GM18951 (cell line): Measurements from ENCODE around the gene SIN3B.

Experiments
- POLR2A ChIP-seq: IDR thresholded peaks from 4 replicates; pipeline ENCODE4 v1.6.1; 2011; ENCODE audit warnings: mild to moderate bottlenecking; ENCODE audit not compliant: insufficient read length, insufficient read depth; ENCODE audit errors: extremely low read depth
- in situ Hi-C: fragments of 300-500 bp; cut with MboI; formaldehyde crosslinking; loops from one replicate; pipeline ENCODE4 v1.12.0; 2022; ENCODE audit warnings: low sequenced_read_pairs, mixed read lengths, inconsistent platforms; ENCODE audit not compliant: unreplicated experiment

The SIN3B gene

DNA sequence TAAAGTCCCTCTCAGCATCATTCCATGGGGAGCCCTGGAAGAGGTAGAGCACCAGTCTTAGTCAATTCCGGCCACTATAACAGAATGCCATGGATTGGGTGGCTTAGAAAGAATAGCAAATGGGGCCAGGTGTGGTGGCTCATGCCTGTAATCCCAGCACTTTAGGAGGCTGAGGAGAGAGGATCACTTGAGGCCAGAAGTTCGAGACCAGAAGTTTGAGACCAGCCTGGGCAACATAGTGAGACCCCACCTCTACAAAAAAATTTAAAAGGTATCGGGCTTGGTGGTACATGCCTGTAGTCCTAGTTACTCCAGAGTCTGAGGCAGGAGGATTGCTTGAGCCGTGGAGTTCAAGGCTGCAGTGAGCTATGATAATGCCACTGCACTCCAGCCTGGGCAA, 25.0 kb upstream of the SIN3B start:
- TF ChIP-seq POLR2A = no peak
- in situ Hi-C loops = no loop called here

DNA sequence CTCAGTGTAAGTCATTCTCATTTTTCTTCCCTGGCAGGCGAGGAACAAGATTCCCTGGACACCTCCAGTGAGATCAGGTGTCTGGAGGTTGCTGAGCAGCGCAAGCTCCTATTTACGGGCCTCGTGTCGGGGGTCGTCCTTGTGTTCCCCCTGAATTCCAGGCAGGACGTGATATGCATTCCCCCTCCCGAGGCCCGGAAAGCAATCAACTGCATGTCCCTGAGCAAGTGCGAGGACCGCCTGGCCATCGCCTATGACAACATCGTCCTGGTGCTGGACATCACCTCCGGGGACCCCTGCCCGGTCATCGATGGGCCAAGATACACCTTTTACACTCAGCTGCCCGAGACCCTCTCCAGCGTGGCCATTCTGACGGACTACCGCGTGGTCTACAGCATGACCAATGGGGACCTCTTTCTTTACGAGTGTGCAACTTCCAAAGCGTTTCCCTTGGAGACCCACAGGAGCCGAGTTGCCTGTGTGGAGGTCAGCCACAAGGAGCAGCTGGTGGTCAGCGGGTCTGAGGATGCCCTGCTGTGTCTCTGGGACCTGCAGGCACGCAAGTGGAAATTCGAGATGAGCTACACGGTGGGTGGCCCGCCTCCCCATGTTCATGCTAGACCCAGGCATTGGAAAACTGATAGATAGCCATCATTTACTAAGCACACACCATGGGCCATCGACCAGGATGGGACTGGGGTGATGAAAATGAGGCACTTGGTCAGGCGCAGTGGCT, 21.5 kb upstream of the SIN3B start:
- in situ Hi-C loops = no loop called here
- TF ChIP-seq POLR2A = no peak

DNA sequence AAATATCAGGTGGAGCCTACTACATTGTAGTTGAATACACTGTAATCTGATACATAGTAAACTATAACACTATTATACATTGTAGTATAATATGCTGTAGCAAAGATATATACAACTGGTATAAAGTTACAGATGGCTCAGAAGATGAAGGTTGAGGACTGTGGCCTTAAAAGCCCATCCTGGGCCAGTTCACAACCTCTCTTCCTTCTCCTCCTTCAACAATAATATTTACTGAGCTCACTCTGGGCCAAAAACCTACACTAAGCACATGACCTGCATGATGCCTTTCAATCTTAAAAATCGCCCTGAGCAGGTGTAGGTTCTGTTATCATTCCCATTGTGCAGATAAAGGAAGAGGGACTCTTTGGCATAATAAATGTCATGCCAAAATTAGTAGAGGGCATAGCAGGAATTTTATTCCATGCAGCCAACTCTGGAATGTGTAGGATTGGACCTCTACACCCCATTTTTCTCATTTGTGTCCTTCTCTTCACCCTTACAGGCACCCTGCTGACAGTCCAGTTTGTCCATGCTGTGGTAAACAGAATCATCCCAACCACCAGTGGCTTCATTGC, 14.6 kb upstream of the SIN3B start:
- in situ Hi-C loops = no loop called here
- TF ChIP-seq POLR2A = no peak

DNA sequence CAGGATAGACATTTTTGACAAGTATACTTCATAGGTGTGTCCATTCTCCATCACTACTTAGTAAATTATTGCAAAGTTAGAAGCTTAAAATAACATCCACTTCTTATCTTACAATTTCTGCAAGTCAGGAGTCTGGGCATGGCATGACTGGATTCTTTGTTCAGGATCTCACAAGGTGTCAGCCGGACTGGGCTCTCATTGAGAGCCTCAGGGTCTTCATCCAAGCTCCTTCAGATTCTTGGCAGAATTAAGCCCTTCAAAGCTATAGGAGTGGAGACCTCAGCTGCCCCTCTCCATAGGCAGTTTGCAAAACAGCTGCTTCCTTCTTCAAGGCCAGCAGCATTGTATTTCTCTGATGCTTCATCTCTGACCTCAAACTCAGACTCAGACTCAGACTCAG, 9.1 kb upstream of the SIN3B start:
- in situ Hi-C loops = no loop called here
- no peak for TF ChIP-seq POLR2A

DNA sequence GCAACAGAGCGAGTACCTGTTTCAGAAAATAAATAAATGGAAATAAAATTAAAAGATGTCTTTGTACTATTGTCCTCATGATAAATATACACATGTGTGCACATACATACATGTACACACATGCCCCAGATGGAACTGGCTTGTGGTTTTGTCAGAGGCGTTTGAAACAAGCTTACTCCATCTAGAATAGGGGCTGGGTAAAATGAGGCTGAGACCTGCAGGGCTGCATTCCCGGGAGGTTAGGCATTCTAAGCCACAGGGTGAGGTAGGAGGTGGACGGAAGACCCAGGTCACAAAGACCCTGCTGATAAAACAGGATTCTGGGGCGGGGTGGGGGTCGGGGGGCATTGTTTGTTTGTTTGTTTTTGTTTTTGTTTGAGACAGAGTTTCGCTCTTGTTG, 8.1 kb upstream of the SIN3B start:
- in situ Hi-C loops = no loop called here
- no peak for TF ChIP-seq POLR2A

DNA sequence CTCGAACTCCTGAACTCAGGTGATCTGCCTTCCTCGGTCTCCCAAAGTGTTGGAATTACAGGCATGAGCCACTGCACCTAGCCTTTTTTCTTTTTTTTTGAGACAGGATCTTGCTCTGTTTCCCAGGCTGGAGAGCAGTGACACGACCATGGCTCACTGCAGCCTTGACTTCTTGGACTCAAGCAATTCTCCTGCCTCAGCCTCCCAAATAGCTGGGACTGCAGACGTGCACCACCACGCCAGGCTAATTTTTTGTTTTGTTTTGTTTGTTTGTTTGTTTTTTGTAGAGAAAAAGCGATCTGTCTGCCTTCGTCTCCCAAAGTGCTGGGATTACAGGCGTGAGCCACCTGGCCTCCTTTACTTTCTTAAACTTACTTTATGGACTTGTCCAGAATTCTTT, 6.5 kb upstream of the SIN3B start:
- in situ Hi-C loops = no loop called here
- TF ChIP-seq POLR2A = no peak

DNA sequence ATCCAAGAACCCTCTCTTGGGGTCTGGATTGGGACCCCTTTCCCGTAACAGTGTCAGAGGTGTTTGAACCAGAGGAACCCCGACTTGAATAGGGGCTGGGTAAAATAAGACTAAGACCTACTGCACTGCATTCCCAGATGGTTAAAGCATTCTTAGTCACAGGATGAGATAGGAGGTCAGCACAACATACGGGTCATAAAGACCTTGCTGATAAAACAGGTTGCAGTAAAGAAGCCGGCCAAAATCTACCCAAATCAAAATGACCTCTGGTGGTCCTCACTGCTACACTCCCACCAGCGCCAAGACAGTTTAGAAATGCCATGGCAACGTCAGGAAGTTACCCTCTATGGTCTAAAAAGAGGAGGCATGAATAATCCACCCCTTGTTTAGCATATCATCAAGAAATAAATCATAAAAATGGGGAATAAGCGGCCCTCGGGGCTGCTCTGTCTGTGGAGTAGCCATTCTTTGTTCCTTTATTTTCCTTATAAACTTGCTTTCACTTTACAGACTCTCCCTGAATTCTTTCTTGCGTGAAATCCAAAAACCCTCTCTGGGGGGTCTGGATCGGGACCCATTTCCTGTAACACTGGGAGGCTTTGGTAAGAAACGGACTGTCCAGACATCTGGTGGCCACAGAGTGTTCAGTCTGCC, 4.4 kb upstream of the SIN3B start:
- TF ChIP-seq POLR2A = no peak
- in situ Hi-C loops = no loop called here

DNA sequence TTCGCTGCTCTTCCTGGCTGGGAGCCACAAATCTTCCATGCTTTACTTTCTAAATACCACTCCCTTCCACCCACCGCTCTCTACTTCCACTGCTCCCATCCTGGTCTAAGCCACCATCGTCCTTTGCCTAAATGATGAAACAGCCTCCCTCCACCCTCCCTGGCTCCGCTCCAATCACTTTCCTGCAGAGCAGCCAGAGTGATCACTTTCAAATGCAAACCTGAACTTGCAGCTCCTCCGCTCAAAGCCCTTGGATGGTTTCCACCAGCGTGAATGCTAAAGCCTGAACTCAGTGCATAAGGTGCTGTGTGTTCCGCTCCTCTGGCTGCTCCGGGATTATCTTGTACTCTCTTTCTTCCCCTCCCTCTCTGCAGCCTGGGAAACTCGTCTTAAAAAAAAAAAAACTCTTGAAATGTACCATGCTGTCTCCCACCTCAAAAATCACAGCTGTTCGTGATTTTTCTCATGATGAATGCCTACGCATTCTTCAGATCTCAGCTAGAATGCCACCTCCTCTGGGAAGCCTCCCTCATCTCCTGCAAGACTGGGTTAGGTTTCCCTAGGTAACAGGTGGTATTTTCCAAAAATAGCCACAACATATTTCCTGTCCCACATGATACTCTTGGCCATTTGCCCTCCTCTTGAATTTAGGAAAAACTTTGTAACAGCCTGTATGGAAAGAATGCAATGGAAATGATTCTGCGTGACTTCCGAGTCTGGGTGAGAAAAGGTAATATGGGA, 3.7 kb upstream of the SIN3B start:
- in situ Hi-C loops = no loop called here
- no peak for TF ChIP-seq POLR2A

DNA sequence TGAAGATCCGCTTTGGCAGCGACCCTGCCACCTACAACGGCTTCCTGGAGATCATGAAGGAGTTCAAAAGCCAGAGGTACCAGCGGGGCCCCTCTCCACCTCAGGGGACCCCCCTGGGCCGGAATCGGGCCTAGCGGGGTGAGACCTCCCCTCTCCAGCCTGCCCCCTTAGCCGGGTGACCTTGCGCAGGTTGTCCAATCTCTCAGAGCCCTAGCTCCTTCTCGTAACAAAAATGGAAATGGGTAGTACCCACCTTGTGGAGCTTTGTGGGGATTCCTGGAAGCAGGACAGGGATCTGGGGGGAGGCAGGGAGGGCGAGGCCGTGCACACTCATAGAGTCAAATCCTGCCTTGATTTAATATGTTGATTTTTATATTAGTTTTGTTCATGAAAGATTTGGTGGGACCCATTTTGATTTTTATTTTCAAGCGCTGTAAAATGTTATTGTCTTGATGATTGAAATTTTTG, 658 bp downstream of the SIN3B start:
- TF ChIP-seq POLR2A = no peak
- in situ Hi-C loops = no loop called here

DNA sequence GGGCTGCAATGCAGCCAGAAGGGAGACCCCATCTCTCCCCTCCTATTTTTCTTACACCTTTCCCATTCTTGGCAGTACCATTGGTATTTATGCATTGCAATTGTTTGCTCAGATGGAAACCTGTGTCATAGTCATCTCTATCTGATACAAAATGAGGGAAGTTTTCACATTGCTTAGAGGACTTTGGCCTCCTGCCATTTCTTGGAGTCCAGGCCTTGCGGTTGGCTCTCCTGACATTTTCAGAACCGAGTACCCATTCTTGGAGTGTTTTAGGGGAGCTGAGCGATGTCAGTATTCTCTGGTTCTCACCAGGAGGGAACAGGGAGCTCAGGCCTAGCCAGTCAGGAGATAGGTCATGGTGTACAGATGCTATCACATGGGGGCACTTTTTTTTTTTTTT, 1.5 kb downstream of the SIN3B start:
- TF ChIP-seq POLR2A = no peak
- in situ Hi-C loops = no loop called here

DNA sequence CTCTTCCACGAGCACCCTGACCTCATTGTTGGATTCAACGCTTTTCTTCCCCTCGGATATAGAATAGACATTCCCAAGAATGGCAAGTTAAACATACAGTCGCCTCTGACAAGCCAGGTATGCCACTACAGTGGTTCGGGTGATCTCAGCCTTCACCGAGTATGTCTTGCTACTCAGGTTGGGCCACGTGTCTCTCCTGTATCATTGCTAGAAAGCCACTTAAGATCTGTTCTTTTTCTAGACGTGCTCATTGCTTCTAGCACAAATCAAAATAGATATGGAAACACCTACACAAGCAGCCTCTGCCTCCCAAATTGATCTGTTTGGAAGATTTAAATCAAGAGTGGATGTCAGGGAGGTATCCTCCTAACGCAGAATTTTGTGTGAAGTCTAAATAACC, 2.3 kb downstream of the SIN3B start:
- no peak for TF ChIP-seq POLR2A
- in situ Hi-C loops = no loop called here

DNA sequence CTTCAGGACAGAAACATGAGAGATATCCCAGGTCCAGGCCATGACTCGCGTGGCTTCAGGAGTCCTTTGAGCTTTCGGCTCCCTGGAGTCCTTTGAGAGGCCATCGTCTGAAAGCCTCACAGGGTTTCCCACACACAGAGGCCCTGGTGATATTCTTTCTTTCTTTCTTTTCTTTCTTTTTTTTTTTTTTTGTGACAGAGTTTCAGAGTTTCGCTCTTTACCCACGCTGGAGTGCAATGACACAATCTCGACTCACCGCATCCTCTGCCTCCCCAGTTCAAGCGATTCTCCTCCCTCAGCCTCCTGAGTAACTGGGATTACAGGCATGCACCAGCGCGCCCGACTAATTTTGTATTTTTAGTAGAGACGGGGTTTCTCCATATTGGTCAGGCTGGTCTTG, 5.5 kb downstream of the SIN3B start:
- in situ Hi-C loops = no loop called here
- no peak for TF ChIP-seq POLR2A

DNA sequence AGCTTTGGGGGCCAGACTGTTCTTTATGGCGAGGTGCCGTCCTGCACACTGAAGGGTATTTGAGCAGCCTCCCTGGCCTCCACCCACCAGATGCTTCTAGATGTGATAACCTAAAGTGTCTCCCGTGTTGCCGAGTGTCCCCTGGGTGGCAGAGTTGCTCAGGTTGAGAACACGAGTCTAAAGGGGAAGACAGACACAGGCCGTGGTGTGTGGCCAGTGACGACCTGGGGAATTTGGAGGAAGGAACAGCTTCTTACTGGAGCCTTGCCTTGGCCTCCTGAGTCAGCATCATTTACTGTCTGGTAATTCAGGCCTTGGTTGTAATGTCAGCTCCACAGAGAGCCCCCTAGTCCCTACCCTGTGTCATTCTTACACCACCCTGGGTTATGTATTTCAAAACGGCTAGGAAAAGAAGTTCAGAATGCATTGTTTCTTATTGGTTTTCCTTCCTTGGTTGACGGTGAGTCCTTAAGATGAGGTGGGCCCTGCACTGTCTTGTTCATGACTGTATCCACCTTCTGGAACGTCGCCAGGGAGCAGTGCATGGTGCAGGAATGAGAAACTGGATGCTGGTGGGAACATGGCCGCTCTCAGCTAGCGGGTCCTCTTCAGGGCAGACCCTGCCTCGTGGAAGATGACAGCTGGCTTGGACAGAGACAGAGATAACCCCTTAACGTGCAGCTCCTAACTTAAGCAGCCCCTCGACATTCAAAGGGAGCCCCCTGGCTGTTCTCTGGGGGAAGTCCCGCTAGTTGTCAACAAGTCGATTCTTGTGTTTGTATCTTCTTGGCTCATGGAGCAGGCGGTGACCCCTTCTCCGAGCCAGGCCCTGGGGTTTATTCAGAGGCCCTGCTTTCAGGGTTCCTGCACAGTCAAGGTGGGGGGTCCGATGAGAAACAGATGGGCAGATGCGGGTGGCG, 7.2 kb downstream of the SIN3B start:
- TF ChIP-seq POLR2A = no peak
- in situ Hi-C loops = no loop called here

DNA sequence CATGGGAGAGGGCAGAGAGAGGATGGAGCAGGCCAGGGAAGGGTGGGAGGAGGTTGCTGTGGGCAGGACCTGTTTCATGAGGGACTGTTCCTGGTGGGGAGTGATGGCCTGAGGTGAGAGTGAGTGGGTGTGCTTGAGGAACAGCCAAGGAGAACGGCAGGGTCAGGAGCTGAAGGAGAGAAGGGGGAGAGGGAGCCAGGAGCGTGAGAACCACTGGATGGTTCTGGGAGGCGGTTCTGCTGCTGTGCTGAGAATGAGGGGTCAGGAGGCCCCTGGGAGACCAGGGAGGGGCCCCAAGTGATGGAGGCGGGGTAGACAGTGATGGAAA, 7.8 kb downstream of the SIN3B start:
- in situ Hi-C loops = no loop called here
- TF ChIP-seq POLR2A = no peak
